Suppressor macrophage treated with lipopolysaccharide for 4 hours (primary cell): ENCODE results near the gene PDE4B.

Experiments
- DNase-seq: peaks from one replicate; pipeline ENCODE4 v3.0.0-alpha.2; 2020

Gene PDE4B

GRCh38 chr1:66245691-66246090 lies 453.0 kb downstream of the PDE4B start:
- no peak for DNase-seq

GRCh38 chr1:66246351-66247269 lies 453.9 kb downstream of the PDE4B start:
- no peak for DNase-seq

GRCh38 chr1:66247415-66248208 lies 454.9 kb downstream of the PDE4B start:
- DNase-seq = no peak

GRCh38 chr1:66248257-66248656 lies 455.6 kb downstream of the PDE4B start:
- no peak for DNase-seq

GRCh38 chr1:66248746-66249145 lies 456.1 kb downstream of the PDE4B start:
- peak; percentile 53 for DNase-seq

GRCh38 chr1:66250075-66250474 lies 457.4 kb downstream of the PDE4B start:
- DNase-seq = no peak

- DNase-seq = peak; percentile 87
Observed at GRCh38 chr1:66250478-66250877, 457.8 kb downstream of the PDE4B start.

- DNase-seq = peak; percentile 87
Observed at GRCh38 chr1:66251546-66251945, 458.9 kb downstream of the PDE4B start.

GRCh38 chr1:66253330-66253921 lies 460.7 kb downstream of the PDE4B start:
- DNase-seq = peak; percentile 84

GRCh38 chr1:66254785-66255184 lies 462.1 kb downstream of the PDE4B start:
- no peak for DNase-seq

GRCh38 chr1:66256629-66257572 lies 464.2 kb downstream of the PDE4B start:
- DNase-seq = no peak

GRCh38 chr1:66258404-66259105 lies 465.9 kb downstream of the PDE4B start:
- DNase-seq = peak; percentile 71

- peak; percentile 51 for DNase-seq
Observed at GRCh38 chr1:66261364-66261763, 468.7 kb downstream of the PDE4B start.

- DNase-seq = no peak
Observed at GRCh38 chr1:66262208-66262963, 469.7 kb downstream of the PDE4B start.

- DNase-seq = peak; percentile 59
Observed at GRCh38 chr1:66265268-66265667, 472.6 kb downstream of the PDE4B start.

GRCh38 chr1:66265796-66266195 lies 473.1 kb downstream of the PDE4B start:
- DNase-seq = no peak

- no peak for DNase-seq
Observed at GRCh38 chr1:66266350-66266749, 473.7 kb downstream of the PDE4B start.

- DNase-seq = no peak
Observed at GRCh38 chr1:66266756-66267155, 474.1 kb downstream of the PDE4B start.

GRCh38 chr1:66267201-66267940 lies 474.7 kb downstream of the PDE4B start:
- DNase-seq = no peak

GRCh38 chr1:66269222-66269621 lies 476.5 kb downstream of the PDE4B start:
- no peak for DNase-seq
